Parathyroid adenoma (tissue), 2 donors: ENCODE measurements around the gene DEFB125.
"Not testable (repeated sequence)": the region's sequence is repeated elsewhere in the genome, so short reads cannot be mapped to it uniquely, and the experiment has no call there.

Experiments used
- H2AFZ ChIP-seq: fragments of 300-600 bp; sonication (generic); one replicate; pipeline ENCODE4 v1.7.0; 2017; ENCODE audit warnings: antibody characterized with exemption, mild to moderate bottlenecking
- H3K27ac ChIP-seq: fragments of 300-600 bp; sonication (generic); one replicate; pipeline ENCODE4 v1.7.0; 2017
- H3K27me3 ChIP-seq: fragments of 300-600 bp; sonication (generic); one replicate; pipeline ENCODE4 v1.7.0; 2017; ENCODE audit warnings: low read length; ENCODE audit not compliant: control insufficient read depth, insufficient read depth
- H3K36me3 ChIP-seq: fragments of 300-600 bp; sonication (generic); one replicate; pipeline ENCODE4 v1.7.0; 2017; ENCODE audit warnings: low read length; ENCODE audit not compliant: control insufficient read depth, insufficient read depth
- H3K4me1 ChIP-seq: fragments of 300-600 bp; sonication (generic); one replicate; pipeline ENCODE4 v1.7.0; 2017; ENCODE audit warnings: control low read depth
- H3K4me2 ChIP-seq: fragments of 300-600 bp; sonication (generic); one replicate; pipeline ENCODE4 v1.7.0; 2017; ENCODE audit warnings: low read length
- H3K4me3 ChIP-seq: fragments of 300-600 bp; sonication (generic); one replicate; pipeline ENCODE4 v1.7.0; 2017; ENCODE audit warnings: low read depth, low read length
- H3K79me2 ChIP-seq: fragments of 300-600 bp; sonication (generic); one replicate; pipeline ENCODE4 v1.7.0; 2017; ENCODE audit warnings: control low read depth
- H3K9ac ChIP-seq: fragments of 300-600 bp; sonication (generic); one replicate; pipeline ENCODE4 v1.7.0; 2017; ENCODE audit warnings: mild to moderate bottlenecking
- H3K9me3 ChIP-seq: fragments of 300-600 bp; sonication (generic); one replicate; pipeline ENCODE4 v1.7.0; 2017; ENCODE audit warnings: low read length; ENCODE audit not compliant: control insufficient read depth
- CTCF ChIP-seq: fragments of 300-600 bp; sonication (generic); IDR thresholded peaks from one replicate; pipeline ENCODE4 v1.7.0; 2017; ENCODE audit warnings: antibody characterized with exemption, mild to moderate bottlenecking
- donor health status: primary hyperparathyroidism.

The DEFB125 gene

GRCh38 chr20:101975-102374, 14.5 kb downstream of the DEFB125 start:
- TF ChIP-seq CTCF = no peak
- H3K79me2 ChIP-seq = no peaks in the 10 kb centered on the region

DNA sequence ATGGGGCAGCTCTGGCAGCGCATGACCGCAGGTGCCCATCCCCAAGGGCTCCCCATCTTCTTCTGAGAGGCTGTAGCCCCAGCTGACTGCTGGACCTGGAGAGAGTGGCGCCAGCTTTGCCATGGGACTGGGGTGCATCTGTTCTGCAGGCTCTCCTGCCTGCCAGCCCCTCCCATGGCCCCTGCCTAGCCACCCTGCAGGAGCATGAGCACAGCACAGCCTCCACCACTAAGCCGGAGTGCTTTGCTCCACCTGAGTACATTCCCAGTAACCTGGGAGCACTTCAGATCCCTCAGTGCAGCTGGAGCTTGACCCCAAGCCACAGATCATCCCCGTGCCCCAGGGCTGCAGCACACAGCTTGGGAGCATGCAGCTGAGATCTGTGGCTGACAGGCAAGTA, 16.0 kb downstream of the DEFB125 start:
- no peaks in the 10 kb centered on the region for H3K9me3 ChIP-seq
- no peaks in the 10 kb centered on the region for H3K4me1 ChIP-seq
- H3K36me3 ChIP-seq = no peaks in the 10 kb centered on the region
- no peak overlapping the region for H2AFZ ChIP-seq
- H3K4me2 ChIP-seq = no peak overlapping the region
- H3K27ac ChIP-seq = no peak overlapping the region
- H3K79me2 ChIP-seq = no peaks in the 10 kb centered on the region
- no peak overlapping the region for H3K4me3 ChIP-seq
- TF ChIP-seq CTCF = no peak
- no peaks in the 10 kb centered on the region for H3K27me3 ChIP-seq
- H3K9ac ChIP-seq = no peak overlapping the region

More at GRCh38 chr20:101975-102374, 14.5 kb downstream of the DEFB125 start:
- no peaks in the 10 kb centered on the region for H3K9me3 ChIP-seq
- no peak overlapping the region for H2AFZ ChIP-seq
- no peaks in the 10 kb centered on the region for H3K36me3 ChIP-seq
- no peaks in the 10 kb centered on the region for H3K4me1 ChIP-seq
- no peak overlapping the region for H3K27ac ChIP-seq
- no peaks in the 10 kb centered on the region for H3K27me3 ChIP-seq
- H3K4me2 ChIP-seq = no peak overlapping the region
- H3K9ac ChIP-seq = no peak overlapping the region
- H3K4me3 ChIP-seq = no peak overlapping the region

GRCh38 chr20:112396-112795, 24.9 kb downstream of the DEFB125 start:
- no peak overlapping the region for H3K27ac ChIP-seq
- H2AFZ ChIP-seq = no peak overlapping the region
- TF ChIP-seq CTCF = no peak
- no peaks in the 10 kb centered on the region for H3K4me1 ChIP-seq
- no peaks in the 10 kb centered on the region for H3K36me3 ChIP-seq
- H3K27me3 ChIP-seq = no peaks in the 10 kb centered on the region
- no peaks in the 10 kb centered on the region for H3K9me3 ChIP-seq
- H3K4me3 ChIP-seq = no peak overlapping the region
- no peak overlapping the region for H3K4me2 ChIP-seq
- H3K79me2 ChIP-seq = no peaks in the 10 kb centered on the region
- H3K9ac ChIP-seq = no peak overlapping the region

- H3K4me2 ChIP-seq = no peak overlapping the region
- no peaks in the 10 kb centered on the region for H3K4me1 ChIP-seq
- H3K27me3 ChIP-seq = no peaks in the 10 kb centered on the region
- H3K36me3 ChIP-seq = no peaks in the 10 kb centered on the region
- no peak overlapping the region for H3K9ac ChIP-seq
- no peak overlapping the region for H2AFZ ChIP-seq
- H3K4me3 ChIP-seq = no peak overlapping the region
- no peak overlapping the region for H3K27ac ChIP-seq
- no peaks in the 10 kb centered on the region for H3K9me3 ChIP-seq
- no peaks in the 10 kb centered on the region for H3K79me2 ChIP-seq
- TF ChIP-seq CTCF = no peak
These were observed 30.0 kb downstream of the DEFB125 start for GRCh38 chr20:117518-117917.

DNA sequence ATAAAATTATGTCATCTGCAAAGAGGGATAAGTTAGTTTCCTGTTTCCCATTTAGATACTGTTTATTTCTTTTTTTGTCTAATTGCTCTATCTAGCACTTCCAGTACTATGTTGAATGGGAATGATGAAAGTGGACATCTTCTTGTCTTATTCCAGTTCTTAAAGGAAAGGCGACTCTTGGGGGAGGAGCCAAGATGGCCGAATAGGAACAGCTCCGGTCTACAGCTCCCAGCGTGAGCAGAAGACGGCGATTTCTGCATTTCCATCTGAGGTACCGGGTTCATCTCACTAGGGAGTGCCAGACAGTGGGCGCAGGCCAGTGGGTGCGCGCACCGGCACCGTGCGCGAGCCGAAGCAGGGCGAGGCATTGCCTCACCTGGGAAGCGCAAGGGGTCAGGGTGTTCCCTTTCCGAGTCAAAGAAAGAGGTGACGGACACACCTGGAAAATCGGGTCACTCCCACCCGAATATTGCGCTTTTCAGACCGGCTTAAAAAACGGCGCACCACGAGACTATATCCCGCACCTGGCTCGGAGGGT, 42.4 kb downstream of the DEFB125 start:
- not testable (repeated sequence) for H2AFZ ChIP-seq, H3K79me2 ChIP-seq, H3K4me2 ChIP-seq, H3K27ac ChIP-seq, H3K9ac ChIP-seq, H3K27me3 ChIP-seq, H3K36me3 ChIP-seq, H3K9me3 ChIP-seq, H3K4me1 ChIP-seq, H3K4me3 ChIP-seq
